PC-9 (cell line): ENCODE measurements around the gene CHKA. TPM values are rescaled to one million over a fixed set of nuclear protein-coding genes. Genes with fewer than 3 reads are reported as not detected.
A peak's percentile ranks its signal among the peaks of the same experiment; 100 is the strongest.

ENCODE experiments used
- BruUV-seq: library from RNA; stranded (reverse); fragments of 400-500 nt; replicated peaks from 2 replicates; lab custom pipeline; 2021; lab: Mats Ljungman, UMichigan
- CTCF ChIA-PET: fragments of 300-600 bp; sonication (Branson Sonifier 250); formaldehyde crosslinking; loops from one replicate; lab custom pipeline; 2022; ENCODE audit warnings: antibody characterized with exemption; lab: Charles Lee
- POLR2A ChIA-PET: fragments of 300-600 bp; sonication (Branson Sonifier 250); formaldehyde crosslinking; loops from one replicate; lab custom pipeline; 2022; ENCODE audit warnings: antibody characterized with exemption; ENCODE audit not compliant: unreplicated experiment; lab: Charles Lee
- DNase-seq, 2 experiments: peaks; one replicate each; pipeline versions ENCODE4 v3.0.0 to v3.0.0-alpha.2; 2015 to 2022; ENCODE audit warnings: mixed read lengths in 1 of 2
- H2AFZ ChIP-seq: fragments of 200-600 bp; sonication (generic); 2 replicates; pipeline ENCODE4 v1.8.1; 2017; ENCODE audit warnings: antibody characterized with exemption
- H3F3A ChIP-seq: fragments of 200-600 bp; sonication (generic); 2 replicates; pipeline ENCODE4 v1.8.1; 2017; ENCODE audit warnings: antibody characterized with exemption, mild to moderate bottlenecking, low read depth; ENCODE audit not compliant: insufficient read depth
- H3K27ac ChIP-seq: fragments of 200-600 bp; sonication (generic); 2 replicates; pipeline ENCODE4 v1.6.1; 2016; ENCODE audit warnings: mixed run types
- H3K27me3 ChIP-seq: fragments of 200-600 bp; sonication (generic); 2 replicates; pipeline ENCODE4 v1.6.1; 2016; ENCODE audit warnings: low read depth, mixed run types; ENCODE audit not compliant: insufficient read depth
- H3K36me3 ChIP-seq: fragments of 200-600 bp; sonication (generic); 2 replicates; pipeline ENCODE4 v1.6.1; 2016; ENCODE audit warnings: low read depth, mixed run types
- H3K4me1 ChIP-seq: fragments of 200-600 bp; sonication (generic); replicated peaks from 2 replicates; pipeline ENCODE4 v1.6.1; 2016; ENCODE audit warnings: mixed run types; ENCODE audit not compliant: insufficient read depth
- H3K4me2 ChIP-seq: fragments of 200-600 bp; sonication (generic); 2 replicates; pipeline ENCODE4 v1.6.1; 2017; ENCODE audit warnings: mixed run types
- H3K4me3 ChIP-seq: fragments of 200-600 bp; sonication (generic); 2 replicates; pipeline ENCODE4 v1.6.1; 2016; ENCODE audit warnings: mixed run types
- H3K79me2 ChIP-seq: fragments of 200-600 bp; sonication (generic); 2 replicates; pipeline ENCODE4 v1.6.1; 2017; ENCODE audit warnings: low read depth, mixed run types
- H3K9me2 ChIP-seq: fragments of 200-600 bp; sonication (generic); 2 replicates; pipeline ENCODE4 v1.8.1; 2017; ENCODE audit warnings: mild to moderate bottlenecking; ENCODE audit not compliant: insufficient read depth
- H3K9me3 ChIP-seq: fragments of 200-600 bp; sonication (generic); 2 replicates; pipeline ENCODE4 v1.8.1; 2016; ENCODE audit warnings: low read depth; ENCODE audit not compliant: insufficient read depth
- H4K20me1 ChIP-seq: fragments of 200-600 bp; sonication (generic); 2 replicates; pipeline ENCODE4 v1.8.1; 2017; ENCODE audit not compliant: insufficient read depth
- CTCF ChIP-seq: fragments of 200-600 bp; sonication (generic); conservative IDR thresholded peaks from 2 replicates; pipeline ENCODE4 v1.6.1; 2017; ENCODE audit warnings: mixed run types, antibody characterized with exemption, mild to moderate bottlenecking, moderate library complexity
- EZH2 ChIP-seq: fragments of 200-600 bp; sonication (generic); IDR thresholded peaks from 2 replicates; pipeline ENCODE4 v1.8.0; 2017; ENCODE audit warnings: antibody characterized with exemption, low read depth
- intact Hi-C: fragments of 100-400 bp; cut with micrococcal nuclease; formaldehyde crosslinking; loops from one replicate; pipeline ENCODE4 v1.10.0; 2022; ENCODE audit not compliant: unreplicated experiment
- total RNA-seq: library from RNA; stranded (reverse); gene quantifications from 2 replicates; pipeline ENCODE4 v1.2.3, GENCODE V29; 2021

CHKA gene
- total RNA-seq, 1 experiment from 2014 or later, result 90.5 TPM

DNA sequence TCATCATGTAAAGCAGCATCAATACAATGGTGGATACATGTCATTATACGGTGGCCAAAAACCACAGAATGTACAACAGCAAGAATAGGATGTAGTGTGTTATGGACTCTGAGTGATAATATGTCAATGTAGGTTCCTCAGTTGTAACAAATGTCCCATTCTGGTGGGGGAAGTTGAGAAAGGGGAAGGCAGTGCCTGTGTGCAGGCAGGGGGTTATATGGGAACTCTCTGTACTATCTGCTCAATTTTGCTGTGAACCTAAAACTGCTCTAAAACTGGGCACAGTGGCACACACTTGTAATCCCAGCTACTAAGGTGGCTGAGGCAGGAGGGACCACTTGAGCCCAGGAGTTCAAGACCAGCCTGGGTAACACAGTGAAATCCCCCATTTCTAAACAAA, 5.9 kb downstream of the CHKA start:
- H2AFZ ChIP-seq, result no peak overlapping the region
- peaks cover 50% of the 10 kb centered on the region for H3F3A ChIP-seq
- ChIA-PET CTCF (no interaction called here), POLR2A (interaction anchor here (0.5 to 0.6 kb wide), 4 partner anchors 22 to 106 kb away, joined by 3 to 7 read pairs (median 3); no protein-coding TSS in a partner anchor)
- no peak overlapping the region for H3K4me3 ChIP-seq
- H3K27me3 ChIP-seq, result no peaks in the 10 kb centered on the region
- H3K4me2 ChIP-seq, result no peak overlapping the region
- H3K9me3 ChIP-seq, result no peaks in the 10 kb centered on the region
- no peaks in the 10 kb centered on the region for H3K9me2 ChIP-seq
- TF ChIP-seq EZH2 (no peak), CTCF (no peak)
- H3K79me2 ChIP-seq, result peaks cover 100% of the 10 kb centered on the region
- no peak for DNase-seq
- H3K27ac ChIP-seq, result 0 out of 2 replicates have a peak overlapping the region, but pooled peaks have one; percentile 10
- no TSS peak for BruUV-seq
- H3K36me3 ChIP-seq, result peaks cover 40% of the 10 kb centered on the region
- peaks cover 48% of the 10 kb centered on the region for H3K4me1 ChIP-seq
- H4K20me1 ChIP-seq, result peaks cover 100% of the 10 kb centered on the region
- intact Hi-C loops, result no loop called here

DNA sequence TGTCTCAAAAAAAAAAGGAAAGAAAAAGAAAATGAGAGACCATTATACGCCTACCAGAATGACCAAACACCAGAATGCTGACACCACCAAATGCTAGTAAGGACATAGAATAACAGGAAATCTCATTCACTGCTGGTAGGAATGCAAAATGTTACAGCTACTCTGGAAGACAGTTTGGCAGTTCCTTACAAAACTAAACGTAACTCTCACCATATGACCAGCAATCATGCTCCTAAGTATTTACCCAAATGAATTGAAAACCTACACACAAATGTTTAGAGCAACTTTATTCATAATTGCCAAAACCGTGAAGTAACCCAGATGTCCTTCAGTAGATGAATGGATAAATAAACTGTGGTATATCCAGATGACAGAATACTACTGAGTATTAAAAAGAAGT, 7.2 kb downstream of the CHKA start:
- peaks cover 100% of the 10 kb centered on the region for H3K79me2 ChIP-seq
- POLR2A ChIA-PET, result interaction anchor here (0.7 kb wide), 1 partner anchor 51 kb away, joined by 8 read pairs; no protein-coding TSS in a partner anchor
- H2AFZ ChIP-seq, result no peak overlapping the region
- peaks cover 40% of the 10 kb centered on the region for H3K4me1 ChIP-seq
- H3K9me2 ChIP-seq, result no peaks in the 10 kb centered on the region
- H3K4me2 ChIP-seq, result no peak overlapping the region
- TF ChIP-seq EZH2 (no peak), CTCF (no peak)
- peaks cover 58% of the 10 kb centered on the region for H3F3A ChIP-seq
- intact Hi-C loops, result no loop called here
- no peaks in the 10 kb centered on the region for H3K9me3 ChIP-seq
- no peak overlapping the region for H3K27ac ChIP-seq
- no peak for DNase-seq
- no TSS peak for BruUV-seq
- peaks cover 37% of the 10 kb centered on the region for H3K36me3 ChIP-seq
- CTCF ChIA-PET, result no interaction called here
- no peak overlapping the region for H3K4me3 ChIP-seq
- H3K27me3 ChIP-seq, result no peaks in the 10 kb centered on the region
- H4K20me1 ChIP-seq, result peaks cover 99% of the 10 kb centered on the region

GRCh38 chr11:68107689-68108088, 13.5 kb downstream of the CHKA start:
- BruUV-seq, result no TSS peak
- CTCF ChIA-PET, result no interaction called here

More at GRCh38 chr11:68107689-68108088, 13.5 kb downstream of the CHKA start:
- H4K20me1 ChIP-seq, result peaks cover 97% of the 10 kb centered on the region
- no peaks in the 10 kb centered on the region for H3K9me2 ChIP-seq
- H3K4me3 ChIP-seq, result no peak overlapping the region
- H3K4me1 ChIP-seq, result no peaks in the 10 kb centered on the region
- no peak overlapping the region for H3K27ac ChIP-seq
- no peak for TF ChIP-seq EZH2
- no peak for TF ChIP-seq CTCF
- intact Hi-C loops, result loop anchor here (10.0 kb wide), 1 partner anchor 47 kb away; no protein-coding TSS in a partner anchor
- no peaks in the 10 kb centered on the region for H3K9me3 ChIP-seq
- 0 out of 2 replicates have a peak, but pooled peaks cover 14% of the 10 kb centered on the region for H3K36me3 ChIP-seq
- H3K27me3 ChIP-seq, result no peaks in the 10 kb centered on the region
- H2AFZ ChIP-seq, result no peak overlapping the region
- POLR2A ChIA-PET, result no interaction called here
- no peak for DNase-seq
- H3K4me2 ChIP-seq, result no peak overlapping the region
- peaks cover 77% of the 10 kb centered on the region for H3F3A ChIP-seq
- peaks cover 100% of the 10 kb centered on the region for H3K79me2 ChIP-seq
